Trophoblast cell (in vitro differentiated cells and primary cell): ENCODE measurements around the gene CACNA1D.

Experiments used
- DNase-seq, 2 donors: peaks; one replicate each; pipeline ENCODE4 v3.0.0-alpha.2; 2016
- H2AFZ ChIP-seq: 2 replicates; pipeline ENCODE4 v1.6.1; 2013; ENCODE audit warnings: low read length, moderate library complexity, mild to moderate bottlenecking; ENCODE audit not compliant: insufficient read depth, poor library complexity
- H2AK5ac ChIP-seq: 2 replicates; pipeline ENCODE4 v1.6.1; 2013; ENCODE audit warnings: mild to moderate bottlenecking, low read length
- H2BK120ac ChIP-seq: 2 replicates; pipeline ENCODE4 v1.6.1; 2013; ENCODE audit warnings: low read length, mild to moderate bottlenecking, moderate library complexity; ENCODE audit not compliant: insufficient read depth, poor library complexity
- H2BK12ac ChIP-seq: 2 replicates; pipeline ENCODE4 v1.6.1; 2013; ENCODE audit warnings: mild to moderate bottlenecking, low read length, moderate library complexity
- H2BK5ac ChIP-seq: 2 replicates; pipeline ENCODE4 v1.6.1; 2013; ENCODE audit warnings: low read length, low read depth, moderate library complexity, mild to moderate bottlenecking; ENCODE audit not compliant: poor library complexity
- H3K14ac ChIP-seq: 2 replicates; pipeline ENCODE4 v1.6.1; 2013; ENCODE audit warnings: mild to moderate bottlenecking, low read length
- H3K18ac ChIP-seq: 2 replicates; pipeline ENCODE4 v1.6.1; 2013; ENCODE audit warnings: mild to moderate bottlenecking, low read length
- H3K23ac ChIP-seq: 2 replicates; pipeline ENCODE4 v1.6.1; 2013; ENCODE audit warnings: low read length
- H3K27ac ChIP-seq: 2 replicates; pipeline ENCODE4 v1.5.1; 2013; ENCODE audit warnings: low read depth, mild to moderate bottlenecking, inconsistent platforms, low read length, moderate library complexity
- H3K27me3 ChIP-seq: 2 replicates; pipeline ENCODE4 v1.6.1; 2013; ENCODE audit warnings: inconsistent platforms, mild to moderate bottlenecking, low read length, moderate library complexity; ENCODE audit not compliant: insufficient read depth
- H3K36me3 ChIP-seq, 2 experiments: 1 replicate in 1 of 2; 2 replicates in 1 of 2; pipeline ENCODE4 v1.6.1; 2013; ENCODE audit warnings: low read length in 2 of 2, mild to moderate bottlenecking in 2 of 2, moderate library complexity in 1 of 2; ENCODE audit not compliant: insufficient read depth in 2 of 2, control insufficient read depth in 1 of 2
- H3K4ac ChIP-seq: 2 replicates; pipeline ENCODE4 v1.6.1; 2013; ENCODE audit warnings: low read depth, mild to moderate bottlenecking, low read length, moderate library complexity
- H3K4me1 ChIP-seq, 2 experiments: 1 replicate in 1 of 2; 2 replicates in 1 of 2; pipeline ENCODE4 v1.6.1; 2013; ENCODE audit warnings: low read length in 2 of 2, mild to moderate bottlenecking in 2 of 2, moderate library complexity in 1 of 2; ENCODE audit not compliant: insufficient read depth in 2 of 2, control insufficient read depth in 1 of 2
- H3K4me2 ChIP-seq: 2 replicates; pipeline ENCODE4 v1.6.1; 2013; ENCODE audit warnings: inconsistent platforms, mild to moderate bottlenecking, low read length, moderate library complexity
- H3K4me3 ChIP-seq: 2 replicates; pipeline ENCODE4 v1.5.1; 2013; ENCODE audit warnings: mild to moderate bottlenecking, low read depth, low read length, inconsistent platforms
- H3K79me1 ChIP-seq: one replicate; pipeline ENCODE4 v1.6.1; 2013; ENCODE audit warnings: low read length
- H3K79me2 ChIP-seq: 2 replicates; pipeline ENCODE4 v1.6.1; 2013; ENCODE audit warnings: low read length, mild to moderate bottlenecking; ENCODE audit not compliant: control insufficient read depth, insufficient read depth, poor library complexity
- H3K9ac ChIP-seq: 2 replicates; pipeline ENCODE4 v1.6.1; 2013; ENCODE audit warnings: mild to moderate bottlenecking, low read length
- H3K9me3 ChIP-seq: 2 replicates; pipeline ENCODE4 v1.6.1; 2013; ENCODE audit warnings: low read depth, mild to moderate bottlenecking, control low read depth, inconsistent platforms, low read length; ENCODE audit not compliant: insufficient read depth
- H4K12ac ChIP-seq: 2 replicates; pipeline ENCODE4 v1.6.1; 2013; ENCODE audit warnings: low read depth, mild to moderate bottlenecking, low read length, moderate library complexity
- H4K8ac ChIP-seq: 2 replicates; pipeline ENCODE4 v1.6.1; 2013; ENCODE audit warnings: low read depth, mild to moderate bottlenecking, low read length, moderate library complexity
- H4K91ac ChIP-seq: one replicate; pipeline ENCODE4 v1.6.1; 2013; ENCODE audit warnings: low read depth, mild to moderate bottlenecking, low read length, moderate library complexity
- WGBS: extraction: QIAGEN DNeasy Blood & Tissue Kit; methylation state at CpG from one replicate; pipeline ENCODE4 v1.1.7; 2013; ENCODE audit warnings: missing lambda C conversion rate; ENCODE audit not compliant: insufficient read length, insufficient coverage; ENCODE audit errors: extremely low coverage; 5-methylcytosine and 5-hydroxymethylcytosine counted together

Gene CACNA1D

GRCh38 chr3:53484984-53485383 is 9.4 kb upstream of the CACNA1D start:
- H2AFZ ChIP-seq = no peak overlapping the region
- no peak for DNase-seq
- no CpG with 5 or more reads among the region's 1 CpG for WGBS
- no peak overlapping the region for H3K4ac ChIP-seq
- no peaks in the 10 kb centered on the region for H3K27me3 ChIP-seq
- H4K91ac ChIP-seq = no peak overlapping the region
- H3K14ac ChIP-seq = no peak overlapping the region
- no peak overlapping the region for H2BK120ac ChIP-seq
- no peak overlapping the region for H3K27ac ChIP-seq
- H3K79me1 ChIP-seq = no peaks in the 10 kb centered on the region
- peaks cover 0 to 5% of the 10 kb centered on the region in 2 experiments for H3K4me1 ChIP-seq
- no peak overlapping the region for H3K23ac ChIP-seq
- H3K79me2 ChIP-seq = no peaks in the 10 kb centered on the region
- H4K12ac ChIP-seq = no peak overlapping the region
- H3K36me3 ChIP-seq = no peaks in the 10 kb centered on the region
- H3K9me3 ChIP-seq = no peaks in the 10 kb centered on the region
- no peak overlapping the region for H2BK12ac ChIP-seq
- no peak overlapping the region for H2AK5ac ChIP-seq
- H3K4me2 ChIP-seq = no peak overlapping the region
- H2BK5ac ChIP-seq = no peak overlapping the region
- no peak overlapping the region for H4K8ac ChIP-seq
- no peak overlapping the region for H3K9ac ChIP-seq
- H3K4me3 ChIP-seq = no peak overlapping the region
- no peak overlapping the region for H3K18ac ChIP-seq

- H4K12ac ChIP-seq = no peak overlapping the region
- H3K18ac ChIP-seq = no peak overlapping the region
- H4K8ac ChIP-seq = no peak overlapping the region
- H3K4ac ChIP-seq = no peak overlapping the region
- no CpG with 5 or more reads among the region's 3 CpGs for WGBS
- no peak overlapping the region for H3K23ac ChIP-seq
- no peak overlapping the region for H3K14ac ChIP-seq
- H3K36me3 ChIP-seq = no peaks in the 10 kb centered on the region
- H2AFZ ChIP-seq = no peak overlapping the region
- no peak overlapping the region for H4K91ac ChIP-seq
- H3K9ac ChIP-seq = no peak overlapping the region
- H3K9me3 ChIP-seq = no peaks in the 10 kb centered on the region
- no peak overlapping the region for H2BK12ac ChIP-seq
- H3K79me1 ChIP-seq = no peaks in the 10 kb centered on the region
- H3K4me1 ChIP-seq = peaks cover 0 to 5% of the 10 kb centered on the region in 2 experiments
- no peak overlapping the region for H2AK5ac ChIP-seq
- no peak overlapping the region for H3K4me3 ChIP-seq
- DNase-seq = no peak
- H3K27me3 ChIP-seq = no peaks in the 10 kb centered on the region
- H3K79me2 ChIP-seq = no peaks in the 10 kb centered on the region
- no peak overlapping the region for H3K27ac ChIP-seq
- no peak overlapping the region for H2BK5ac ChIP-seq
- H3K4me2 ChIP-seq = no peak overlapping the region
- H2BK120ac ChIP-seq = no peak overlapping the region
Measured at GRCh38 chr3:53485675-53486403, 8.6 kb upstream of the CACNA1D start.

- no peak overlapping the region for H2AK5ac ChIP-seq
- no peak overlapping the region for H2AFZ ChIP-seq
- no peak for DNase-seq
- peaks cover 0 to 5% of the 10 kb centered on the region in 2 experiments for H3K4me1 ChIP-seq
- H3K4me3 ChIP-seq = no peak overlapping the region
- no peak overlapping the region for H3K18ac ChIP-seq
- H4K8ac ChIP-seq = no peak overlapping the region
- H3K14ac ChIP-seq = no peak overlapping the region
- H3K9me3 ChIP-seq = no peaks in the 10 kb centered on the region
- H3K27ac ChIP-seq = no peak overlapping the region
- WGBS = no CpG with 5 or more reads among the region's 6 CpGs
- H2BK12ac ChIP-seq = no peak overlapping the region
- H3K9ac ChIP-seq = no peak overlapping the region
- H3K79me2 ChIP-seq = no peaks in the 10 kb centered on the region
- H3K4me2 ChIP-seq = no peak overlapping the region
- no peak overlapping the region for H4K12ac ChIP-seq
- H3K79me1 ChIP-seq = no peaks in the 10 kb centered on the region
- H4K91ac ChIP-seq = no peak overlapping the region
- no peak overlapping the region for H3K4ac ChIP-seq
- H3K23ac ChIP-seq = no peak overlapping the region
- no peaks in the 10 kb centered on the region for H3K27me3 ChIP-seq
- H2BK5ac ChIP-seq = no peak overlapping the region
- H3K36me3 ChIP-seq = no peaks in the 10 kb centered on the region
- no peak overlapping the region for H2BK120ac ChIP-seq
Measured at GRCh38 chr3:53486961-53487654, 7.3 kb upstream of the CACNA1D start.

GRCh38 chr3:53489386-53489785 is 5.0 kb upstream of the CACNA1D start:
- no CpG with 5 or more reads among the region's 2 CpGs for WGBS
- DNase-seq = no peak
- Histone ChIP-seq H3K9ac (no peak overlapping the region), H4K91ac (no peak overlapping the region), H3K9me3 (no peaks in the 10 kb centered on the region), H3K27ac (no peak overlapping the region), H3K4me3 (no peak overlapping the region), H2BK120ac (no peak overlapping the region), H2BK12ac (no peak overlapping the region), H3K4me1 (peaks cover 4 to 7% of the 10 kb centered on the region in 2 experiments), H4K12ac (no peak overlapping the region), H3K18ac (no peak overlapping the region), H3K79me2 (no peaks in the 10 kb centered on the region), H2BK5ac (no peak overlapping the region), H3K27me3 (peaks cover 11% of the 10 kb centered on the region), H3K14ac (no peak overlapping the region), H2AK5ac (no peak overlapping the region), H3K79me1 (no peaks in the 10 kb centered on the region), H4K8ac (no peak overlapping the region), H3K23ac (no peak overlapping the region), H3K4me2 (no peak overlapping the region), H3K4ac (no peak overlapping the region), H3K36me3 (no peaks in the 10 kb centered on the region), H2AFZ (no peak overlapping the region)
